ENCODE measurements around the gene SORCS2. TPM values are rescaled to one million over a fixed set of nuclear protein-coding genes. Genes with fewer than 3 reads are reported as not detected.

Gene SORCS2
- total and polyA plus RNA-seq, 2 donors (not counting 1 experiment from before 2014, with no cell fraction given) = not detected

- peaks cover 0 to 2% (median 0%) of the 10 kb centered on the region in 3 donors for H3K9me3 ChIP-seq (ENCODE audit: control extremely low read depth in 1 of 3, control insufficient read depth in 2 of 3, insufficient read depth in 1 of 3, low read length in 2 of 3)
- Mint-ChIP-seq H3K27ac (no peak overlapping the region), H3K27me3 (peaks cover 10% of the 10 kb centered on the region), H3K4me3 (no peak overlapping the region), H3K9me3 (ENCODE audit: insufficient read depth) (peaks cover 9% of the 10 kb centered on the region), H3K4me1 (no peaks in the 10 kb centered on the region)
- no peaks in the 10 kb centered on the region for H4K20me1 ChIP-seq (ENCODE audit: control insufficient read depth, insufficient read depth, low read length, poor library complexity, severe bottlenecking)
- intact Hi-C loops (cut with micrococcal nuclease) = no loop called here
- no peaks in the 10 kb centered on the region for H3K79me2 ChIP-seq (ENCODE audit: control insufficient read depth, insufficient read depth, low read length)
- no peaks in the 10 kb centered on the region for H3K4me1 ChIP-seq (ENCODE audit: control insufficient read depth in 2 of 2, insufficient read depth in 2 of 2, low read length in 2 of 2)
- H3K27ac ChIP-seq (ENCODE audit: low read length in 2 of 2) = no peak overlapping the region
- no peak overlapping the region for H3K4me2 ChIP-seq (replicated peaks; ENCODE audit: low read depth, low read length, poor library complexity, severe bottlenecking)
- ChIA-PET CTCF (no interaction called here), POLR2A (no interaction called here)
- H3K9ac ChIP-seq (ENCODE audit: low read length) = no peak overlapping the region
- no peak overlapping the region for H3K4me3 ChIP-seq (ENCODE audit: control extremely low read depth in 1 of 5, extremely low read depth in 1 of 5, insufficient read depth in 1 of 5, low read depth in 2 of 5, low read length in 4 of 5)
- no peak for TF ChIP-seq EZH2 (IDR thresholded peaks at IDR 0.05; ENCODE audit: borderline replicate concordance, insufficient read depth, low read depth, low read length, poor library complexity, severe bottlenecking)
- no peak for TF ChIP-seq CTCF (IDR thresholded peaks at IDR 0.05)
- no peaks in the 10 kb centered on the region for H3K36me3 ChIP-seq (replicated peaks in 1 of 2; ENCODE audit: control extremely low read depth in 1 of 2, control insufficient read depth in 1 of 2, extremely low read depth in 1 of 2, insufficient read depth in 2 of 2, low read length in 1 of 2)
- WGBS (ENCODE audit: insufficient coverage) = no CpG with 5 or more reads among the region's 6 CpGs
- DNase-seq (no peak), ATAC-seq (ENCODE audit: low read depth) (no peak)
- H3K27me3 ChIP-seq (replicated peaks in 1 of 4; ENCODE audit: control extremely low read depth in 1 of 4, control insufficient read depth in 3 of 4, insufficient read depth in 4 of 4, low read length in 3 of 4) = no peaks in the 10 kb centered on the region
- H2AFZ ChIP-seq (ENCODE audit: insufficient read depth, low read depth, low read length, poor library complexity, severe bottlenecking) = no peak overlapping the region
Observed at GRCh38 chr4:7398104-7398423, 205.7 kb downstream of the SORCS2 start.

- Mint-ChIP-seq H3K27me3 (peaks cover 10% of the 10 kb centered on the region), H3K9me3 (ENCODE audit: insufficient read depth) (peaks cover 9% of the 10 kb centered on the region), H3K27ac (no peak overlapping the region), H3K4me1 (no peaks in the 10 kb centered on the region), H3K4me3 (no peak overlapping the region)
- intact Hi-C loops (cut with micrococcal nuclease) = no loop called here
- no peaks in the 10 kb centered on the region for H3K79me2 ChIP-seq (ENCODE audit: control insufficient read depth, insufficient read depth, low read length)
- peaks cover 0 to 2% (median 0%) of the 10 kb centered on the region in 3 donors for H3K9me3 ChIP-seq (ENCODE audit: control extremely low read depth in 1 of 3, control insufficient read depth in 2 of 3, insufficient read depth in 1 of 3, low read length in 2 of 3)
- no peak overlapping the region for H3K9ac ChIP-seq (ENCODE audit: low read length)
- H3K27ac ChIP-seq (ENCODE audit: low read length in 2 of 2) = no peak overlapping the region
- no peak for DNase-seq
- 72% methylated on average over 2 of the region's 8 CpGs for WGBS (ENCODE audit: insufficient coverage)
- no peak overlapping the region for H3K4me3 ChIP-seq (ENCODE audit: control extremely low read depth in 1 of 5, extremely low read depth in 1 of 5, insufficient read depth in 1 of 5, low read depth in 2 of 5, low read length in 4 of 5)
- H3K27me3 ChIP-seq (replicated peaks in 1 of 4; ENCODE audit: control extremely low read depth in 1 of 4, control insufficient read depth in 3 of 4, insufficient read depth in 4 of 4, low read length in 3 of 4) = no peaks in the 10 kb centered on the region
- no peak for ATAC-seq (ENCODE audit: low read depth)
- TF ChIP-seq CTCF (IDR thresholded peaks at IDR 0.05) (no peak), EZH2 (IDR thresholded peaks at IDR 0.05; ENCODE audit: borderline replicate concordance, insufficient read depth, low read depth, low read length, poor library complexity, severe bottlenecking) (no peak)
- ChIA-PET POLR2A (no interaction called here), CTCF (no interaction called here)
- no peaks in the 10 kb centered on the region for H3K4me1 ChIP-seq (ENCODE audit: control insufficient read depth in 2 of 2, insufficient read depth in 2 of 2, low read length in 2 of 2)
- H3K4me2 ChIP-seq (replicated peaks; ENCODE audit: low read depth, low read length, poor library complexity, severe bottlenecking) = no peak overlapping the region
- H2AFZ ChIP-seq (ENCODE audit: insufficient read depth, low read depth, low read length, poor library complexity, severe bottlenecking) = no peak overlapping the region
- H4K20me1 ChIP-seq (ENCODE audit: control insufficient read depth, insufficient read depth, low read length, poor library complexity, severe bottlenecking) = no peaks in the 10 kb centered on the region
- no peaks in the 10 kb centered on the region for H3K36me3 ChIP-seq (replicated peaks in 1 of 2; ENCODE audit: control extremely low read depth in 1 of 2, control insufficient read depth in 1 of 2, extremely low read depth in 1 of 2, insufficient read depth in 2 of 2, low read length in 1 of 2)
Observed at GRCh38 chr4:7398788-7399439, 206.6 kb downstream of the SORCS2 start.
